ENCODE measurements around the gene KRTAP9-6.
"Not testable (repeated sequence)": the region's sequence is repeated elsewhere in the genome, so short reads cannot be mapped to it uniquely, and the experiment has no call there.

KRTAP9-6 gene

GRCh38 chr17:41254861-41255260 is 10.3 kb upstream of the KRTAP9-6 start:
- TF ChIP-seq EZH2phosphoT487 (conservative IDR thresholded peaks at IDR 0.05; ENCODE audit: low read length) (no peak), CTCF (IDR thresholded peaks at IDR 0.05; ENCODE audit: insufficient read depth, low read length, poor library complexity, severe bottlenecking) (no peak)
- H3K36me3 ChIP-seq (ENCODE audit: low read length), result no peaks in the 10 kb centered on the region
- H3K9me2 ChIP-seq (replicated peaks; ENCODE audit: insufficient read depth, low read length), result no peaks in the 10 kb centered on the region
- H3K9me3 ChIP-seq (ENCODE audit: insufficient read depth, low read length), result no peaks in the 10 kb centered on the region
- no peak overlapping the region for H2AFZ ChIP-seq (ENCODE audit: low read depth, low read length, severe bottlenecking)
- no peaks in the 10 kb centered on the region for H3F3A ChIP-seq (ENCODE audit: insufficient read depth)
- no peaks in the 10 kb centered on the region for H3K27me3 ChIP-seq (ENCODE audit: low read length)
- no peaks in the 10 kb centered on the region for H3K79me2 ChIP-seq (ENCODE audit: insufficient read depth, low read length)
- no peak overlapping the region for H3K4me3 ChIP-seq (ENCODE audit: insufficient read depth, low read length, poor library complexity, severe bottlenecking)
- H4K20me1 ChIP-seq (ENCODE audit: low read depth, low read length), result no peaks in the 10 kb centered on the region
- H3K27ac ChIP-seq (ENCODE audit: low read depth, low read length), result no peak overlapping the region
- no peak overlapping the region for H3K9ac ChIP-seq (ENCODE audit: low read length)
- no peak overlapping the region for H3K4me2 ChIP-seq (ENCODE audit: low read depth, low read length, poor library complexity, severe bottlenecking)

- not testable (repeated sequence) for H2AFZ ChIP-seq (ENCODE audit: low read depth, low read length, severe bottlenecking); H3K9me3 ChIP-seq (ENCODE audit: insufficient read depth, low read length); H3K9ac ChIP-seq (ENCODE audit: low read length); H3K9me2 ChIP-seq (replicated peaks; ENCODE audit: insufficient read depth, low read length); H4K20me1 ChIP-seq (ENCODE audit: low read depth, low read length); H3K27ac ChIP-seq (ENCODE audit: low read depth, low read length); H3K4me3 ChIP-seq (ENCODE audit: insufficient read depth, low read length, poor library complexity, severe bottlenecking); H3K79me2 ChIP-seq (ENCODE audit: insufficient read depth, low read length); H3K36me3 ChIP-seq (ENCODE audit: low read length); H3K27me3 ChIP-seq (ENCODE audit: low read length); H3K4me2 ChIP-seq (ENCODE audit: low read depth, low read length, poor library complexity, severe bottlenecking); H3F3A ChIP-seq (ENCODE audit: insufficient read depth)
Observed at GRCh38 chr17:41255381-41256290, 9.5 kb upstream of the KRTAP9-6 start, which contains the start of gene KRTAP9-9. KRTAP9-9 (plus strand) TSS chr17:41255384.

GRCh38 chr17:41256291-41256685 is 8.9 kb upstream of the KRTAP9-6 start:
- Histone ChIP-seq H4K20me1 (ENCODE audit: low read depth, low read length) (no peaks in the 10 kb centered on the region), H2AFZ (ENCODE audit: low read depth, low read length, severe bottlenecking) (no peak overlapping the region), H3K9me3 (ENCODE audit: insufficient read depth, low read length) (no peaks in the 10 kb centered on the region), H3K79me2 (ENCODE audit: insufficient read depth, low read length) (no peaks in the 10 kb centered on the region), H3K4me2 (ENCODE audit: low read depth, low read length, poor library complexity, severe bottlenecking) (no peak overlapping the region), H3K27me3 (ENCODE audit: low read length) (no peaks in the 10 kb centered on the region), H3K36me3 (ENCODE audit: low read length) (no peaks in the 10 kb centered on the region), H3K9ac (ENCODE audit: low read length) (no peak overlapping the region), H3K9me2 (replicated peaks; ENCODE audit: insufficient read depth, low read length) (no peaks in the 10 kb centered on the region), H3K27ac (ENCODE audit: low read depth, low read length) (no peak overlapping the region), H3F3A (ENCODE audit: insufficient read depth) (no peaks in the 10 kb centered on the region), H3K4me3 (ENCODE audit: insufficient read depth, low read length, poor library complexity, severe bottlenecking) (no peak overlapping the region)
- TF ChIP-seq CTCF (IDR thresholded peaks at IDR 0.05; ENCODE audit: insufficient read depth, low read length, poor library complexity, severe bottlenecking) (no peak), EZH2phosphoT487 (conservative IDR thresholded peaks at IDR 0.05; ENCODE audit: low read length) (no peak)

GRCh38 chr17:41258406-41258805 is 6.8 kb upstream of the KRTAP9-6 start:
- H3K9me3 ChIP-seq (ENCODE audit: insufficient read depth, low read length), result no peaks in the 10 kb centered on the region
- no peak overlapping the region for H3K27ac ChIP-seq (ENCODE audit: low read depth, low read length)
- TF ChIP-seq EZH2phosphoT487 (conservative IDR thresholded peaks at IDR 0.05; ENCODE audit: low read length) (no peak), CTCF (IDR thresholded peaks at IDR 0.05; ENCODE audit: insufficient read depth, low read length, poor library complexity, severe bottlenecking) (no peak)
- no peak overlapping the region for H3K4me2 ChIP-seq (ENCODE audit: low read depth, low read length, poor library complexity, severe bottlenecking)
- no peaks in the 10 kb centered on the region for H4K20me1 ChIP-seq (ENCODE audit: low read depth, low read length)
- H2AFZ ChIP-seq (ENCODE audit: low read depth, low read length, severe bottlenecking), result no peak overlapping the region
- no peaks in the 10 kb centered on the region for H3F3A ChIP-seq (ENCODE audit: insufficient read depth)
- no peaks in the 10 kb centered on the region for H3K9me2 ChIP-seq (replicated peaks; ENCODE audit: insufficient read depth, low read length)
- H3K4me3 ChIP-seq (ENCODE audit: insufficient read depth, low read length, poor library complexity, severe bottlenecking), result no peak overlapping the region
- H3K9ac ChIP-seq (ENCODE audit: low read length), result no peak overlapping the region
- no peaks in the 10 kb centered on the region for H3K36me3 ChIP-seq (ENCODE audit: low read length)
- no peaks in the 10 kb centered on the region for H3K27me3 ChIP-seq (ENCODE audit: low read length)
- no peaks in the 10 kb centered on the region for H3K79me2 ChIP-seq (ENCODE audit: insufficient read depth, low read length)
